ENCODE data around the gene CATSPER4.

The CATSPER4 gene

GRCh38 chr1:26233903-26234643 lies 43.7 kb downstream of the CATSPER4 start, which contains the start of gene CEP85 (continued):
- TF ChIP-seq, protein P1, sequence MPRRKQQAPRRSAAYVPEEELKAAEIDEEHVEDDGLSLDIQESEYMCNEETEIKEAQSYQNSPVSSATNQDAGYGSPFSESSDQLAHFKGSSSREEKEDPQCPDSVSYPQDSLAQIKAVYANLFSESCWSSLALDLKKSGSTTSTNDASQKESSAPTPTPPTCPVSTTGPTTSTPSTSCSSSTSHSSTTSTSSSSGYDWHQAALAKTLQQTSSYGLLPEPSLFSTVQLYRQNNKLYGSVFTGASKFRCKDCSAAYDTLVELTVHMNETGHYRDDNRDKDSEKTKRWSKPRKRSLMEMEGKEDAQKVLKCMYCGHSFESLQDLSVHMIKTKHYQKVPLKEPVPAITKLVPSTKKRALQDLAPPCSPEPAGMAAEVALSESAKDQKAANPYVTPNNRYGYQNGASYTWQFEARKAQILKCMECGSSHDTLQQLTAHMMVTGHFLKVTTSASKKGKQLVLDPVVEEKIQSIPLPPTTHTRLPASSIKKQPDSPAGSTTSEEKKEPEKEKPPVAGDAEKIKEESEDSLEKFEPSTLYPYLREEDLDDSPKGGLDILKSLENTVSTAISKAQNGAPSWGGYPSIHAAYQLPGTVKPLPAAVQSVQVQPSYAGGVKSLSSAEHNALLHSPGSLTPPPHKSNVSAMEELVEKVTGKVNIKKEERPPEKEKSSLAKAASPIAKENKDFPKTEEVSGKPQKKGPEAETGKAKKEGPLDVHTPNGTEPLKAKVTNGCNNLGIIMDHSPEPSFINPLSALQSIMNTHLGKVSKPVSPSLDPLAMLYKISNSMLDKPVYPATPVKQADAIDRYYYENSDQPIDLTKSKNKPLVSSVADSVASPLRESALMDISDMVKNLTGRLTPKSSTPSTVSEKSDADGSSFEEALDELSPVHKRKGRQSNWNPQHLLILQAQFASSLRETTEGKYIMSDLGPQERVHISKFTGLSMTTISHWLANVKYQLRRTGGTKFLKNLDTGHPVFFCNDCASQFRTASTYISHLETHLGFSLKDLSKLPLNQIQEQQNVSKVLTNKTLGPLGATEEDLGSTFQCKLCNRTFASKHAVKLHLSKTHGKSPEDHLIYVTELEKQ (tag by site-specific recombination; IDR thresholded peaks at IDR 0.05; ENCODE audit: borderline replicate concordance): no peak
- TF ChIP-seq ZFP69B (tag by site-specific recombination; IDR thresholded peaks at IDR 0.05) (no peak), MZF1 (tag by site-specific recombination; IDR thresholded peaks at IDR 0.05; ENCODE audit: borderline replicate concordance) (0 out of 2 replicates have a peak, but pooled peaks have one; percentile 44), ZNF155 (tag by site-specific recombination; IDR thresholded peaks at IDR 0.05) (no peak), ZNF677 (tag by site-specific recombination; IDR thresholded peaks at IDR 0.05) (no peak), TCF7L2 (IDR thresholded peaks at IDR 0.05; ENCODE audit: borderline replicate concordance, low read depth, low read length) (no peak), MYNN (tag by site-specific recombination; IDR thresholded peaks at IDR 0.05; ENCODE audit: borderline replicate concordance) (no peak), KLF17 (tag by site-specific recombination; IDR thresholded peaks at IDR 0.05) (no peak; the same call in none of the 2 replicates), ATF2 (tag by site-specific recombination; IDR thresholded peaks at IDR 0.05; ENCODE audit: low read depth) (no peak), ZBTB48 (tag by site-specific recombination; IDR thresholded peaks at IDR 0.05) (peak; percentile 86; the same call in 1 of the 2 replicates), ZBTB1 (tag by site-specific recombination; IDR thresholded peaks at IDR 0.05) (no peak), IKZF3 (tag by site-specific recombination; IDR thresholded peaks at IDR 0.05) (no peak), KLF10 (tag by site-specific recombination; IDR thresholded peaks at IDR 0.05) (no peak), ZNF658 (tag by site-specific recombination; IDR thresholded peaks at IDR 0.05) (no peak), ZNF341 (tag by site-specific recombination; IDR thresholded peaks at IDR 0.05; ENCODE audit: low read depth) (peak; percentile 91), ZNF596 (tag by site-specific recombination; IDR thresholded peaks at IDR 0.05) (no peak), ZNF214 (tag by site-specific recombination; IDR thresholded peaks at IDR 0.05; ENCODE audit: borderline replicate concordance) (no peak), ZNF473 (tag by site-specific recombination; IDR thresholded peaks at IDR 0.05) (no peak), HIC1 (tag by site-specific recombination; IDR thresholded peaks at IDR 0.05) (no peak), ZBTB8A (tag by site-specific recombination; IDR thresholded peaks at IDR 0.05) (peak; percentile 10; the same call in 1 of the 2 replicates), ZNF544 (tag by site-specific recombination; IDR thresholded peaks at IDR 0.05) (no peak), ZNF354C (tag by site-specific recombination; IDR thresholded peaks at IDR 0.05; ENCODE audit: borderline replicate concordance, low read depth) (no peak), ZBTB7A (tag by site-specific recombination; IDR thresholded peaks at IDR 0.05; ENCODE audit: low read depth) (no peak), ZNF768 (tag by site-specific recombination; IDR thresholded peaks at IDR 0.05) (no peak), ZNF16 (tag by site-specific recombination; IDR thresholded peaks at IDR 0.05; ENCODE audit: low read depth) (no peak), ZNF280C (tag by site-specific recombination; IDR thresholded peaks at IDR 0.05) (no peak), SCRT1 (tag by site-specific recombination; IDR thresholded peaks at IDR 0.05; ENCODE audit: borderline replicate concordance) (no peak)
- TF ChIP-seq, protein P2, sequence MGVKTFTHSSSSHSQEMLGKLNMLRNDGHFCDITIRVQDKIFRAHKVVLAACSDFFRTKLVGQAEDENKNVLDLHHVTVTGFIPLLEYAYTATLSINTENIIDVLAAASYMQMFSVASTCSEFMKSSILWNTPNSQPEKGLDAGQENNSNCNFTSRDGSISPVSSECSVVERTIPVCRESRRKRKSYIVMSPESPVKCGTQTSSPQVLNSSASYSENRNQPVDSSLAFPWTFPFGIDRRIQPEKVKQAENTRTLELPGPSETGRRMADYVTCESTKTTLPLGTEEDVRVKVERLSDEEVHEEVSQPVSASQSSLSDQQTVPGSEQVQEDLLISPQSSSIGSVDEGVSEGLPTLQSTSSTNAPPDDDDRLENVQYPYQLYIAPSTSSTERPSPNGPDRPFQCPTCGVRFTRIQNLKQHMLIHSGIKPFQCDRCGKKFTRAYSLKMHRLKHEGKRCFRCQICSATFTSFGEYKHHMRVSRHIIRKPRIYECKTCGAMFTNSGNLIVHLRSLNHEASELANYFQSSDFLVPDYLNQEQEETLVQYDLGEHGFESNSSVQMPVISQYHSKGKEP (tag by site-specific recombination; IDR thresholded peaks at IDR 0.05): no peak

All from HEK293 (cell line).